H9 (cell line): Measurements from ENCODE around the gene TMEM170B. TPM values are rescaled to one million over a fixed set of nuclear protein-coding genes. Genes with fewer than 3 reads are reported as not detected.

Experiments
- DNase-seq: peaks from one replicate; pipeline ENCODE4 v3.0.0-alpha.2; 2017
- H2AFZ ChIP-seq: one replicate; pipeline ENCODE4 v1.6.1; 2013; ENCODE audit warnings: mild to moderate bottlenecking, low read length, control low read depth, moderate library complexity
- H2AK5ac ChIP-seq: 2 replicates; pipeline ENCODE4 v1.6.1; 2013; ENCODE audit warnings: low read length, control low read depth, mixed read lengths; ENCODE audit not compliant: insufficient read length
- H2BK120ac ChIP-seq: one replicate; pipeline ENCODE4 v1.6.1; 2013; ENCODE audit warnings: low read depth, mild to moderate bottlenecking, low read length, control low read depth, inconsistent platforms; ENCODE audit not compliant: poor library complexity, severe bottlenecking
- H2BK12ac ChIP-seq: 2 replicates; pipeline ENCODE4 v1.6.1; 2013; ENCODE audit warnings: low read length, control low read depth, mixed read lengths, low read depth; ENCODE audit not compliant: insufficient read length
- H2BK15ac ChIP-seq: 2 replicates; pipeline ENCODE4 v1.6.1; 2013; ENCODE audit warnings: low read depth, low read length, control low read depth
- H2BK20ac ChIP-seq: one replicate; pipeline ENCODE4 v1.6.1; 2013; ENCODE audit warnings: low read depth, mild to moderate bottlenecking, low read length, control low read depth, inconsistent platforms; ENCODE audit not compliant: poor library complexity, severe bottlenecking
- H2BK5ac ChIP-seq: 2 replicates; pipeline ENCODE4 v1.6.1; 2013; ENCODE audit warnings: low read length, control low read depth, mixed read lengths; ENCODE audit not compliant: insufficient read length
- H3K14ac ChIP-seq: 2 replicates; pipeline ENCODE4 v1.6.1; 2013; ENCODE audit warnings: low read length, control low read depth; ENCODE audit not compliant: insufficient read depth
- H3K18ac ChIP-seq: 2 replicates; pipeline ENCODE4 v1.6.1; 2013; ENCODE audit warnings: low read depth, mild to moderate bottlenecking, mixed read lengths, low read length, control low read depth; ENCODE audit not compliant: insufficient read length
- H3K23ac ChIP-seq: 2 replicates; pipeline ENCODE4 v1.6.1; 2013; ENCODE audit warnings: low read length, control low read depth, mixed read lengths, low read depth; ENCODE audit not compliant: insufficient read length
- H3K23me2 ChIP-seq: 2 replicates; pipeline ENCODE4 v1.6.1; 2013; ENCODE audit warnings: low read depth, mild to moderate bottlenecking, mixed read lengths, low read length, control low read depth; ENCODE audit not compliant: insufficient read length, poor library complexity, severe bottlenecking
- H3K27ac ChIP-seq: 2 replicates; pipeline ENCODE4 v1.5.1; 2013; ENCODE audit warnings: low read length, control low read depth, mixed read lengths, low read depth; ENCODE audit not compliant: insufficient read length
- H3K27me3 ChIP-seq: 2 replicates; pipeline ENCODE4 v1.6.1; 2013; ENCODE audit warnings: low read length, control low read depth, inconsistent platforms; ENCODE audit not compliant: insufficient read depth
- H3K4ac ChIP-seq: 2 replicates; pipeline ENCODE4 v1.6.1; 2013; ENCODE audit warnings: low read depth, mild to moderate bottlenecking, control low read depth, inconsistent platforms, low read length, moderate library complexity
- H3K4me1 ChIP-seq: 2 replicates; pipeline ENCODE4 v1.6.1; 2013; ENCODE audit warnings: low read length, control low read depth, inconsistent platforms; ENCODE audit not compliant: insufficient read depth
- H3K4me2 ChIP-seq: 2 replicates; pipeline ENCODE4 v1.6.1; 2013; ENCODE audit warnings: low read length, control low read depth, mixed read lengths; ENCODE audit not compliant: insufficient read length, insufficient read depth
- H3K56ac ChIP-seq: 2 replicates; pipeline ENCODE4 v1.6.1; 2013; ENCODE audit warnings: low read depth, mild to moderate bottlenecking, mixed read lengths, low read length, control low read depth; ENCODE audit not compliant: insufficient read length
- H3K79me1 ChIP-seq: 2 replicates; pipeline ENCODE4 v1.6.1; 2013; ENCODE audit warnings: low read depth, mild to moderate bottlenecking, moderate library complexity, low read length, control low read depth, inconsistent platforms; ENCODE audit not compliant: insufficient read depth, poor library complexity, severe bottlenecking
- H3K79me2 ChIP-seq: 2 replicates; pipeline ENCODE4 v1.6.1; 2013; ENCODE audit warnings: low read length, control low read depth, inconsistent platforms; ENCODE audit not compliant: insufficient read depth
- H3K9ac ChIP-seq: 2 replicates; pipeline ENCODE4 v1.6.1; 2013; ENCODE audit warnings: low read length, control low read depth, mixed read lengths; ENCODE audit not compliant: insufficient read length; ENCODE audit errors: extremely low read depth
- H3K9me3 ChIP-seq: one replicate; pipeline ENCODE4 v1.6.1; 2013; ENCODE audit warnings: low read depth, low read length, inconsistent platforms; ENCODE audit not compliant: control insufficient read depth
- H3T11ph ChIP-seq: one replicate; pipeline ENCODE4 v1.6.1; 2013; ENCODE audit warnings: mild to moderate bottlenecking, low read length, control low read depth, inconsistent platforms
- H4K20me1 ChIP-seq: one replicate; pipeline ENCODE4 v1.6.1; 2013; ENCODE audit not compliant: control insufficient read depth, insufficient read length, insufficient read depth
- H4K5ac ChIP-seq: 2 replicates; pipeline ENCODE4 v1.6.1; 2013; ENCODE audit warnings: low read depth, mild to moderate bottlenecking, mixed read lengths, low read length, control low read depth; ENCODE audit not compliant: insufficient read length
- H4K8ac ChIP-seq: replicated peaks from 2 replicates; pipeline ENCODE4 v1.6.1; 2013; ENCODE audit warnings: low read length, control low read depth, mixed read lengths, low read depth; ENCODE audit not compliant: insufficient read length
- H4K91ac ChIP-seq: 2 replicates; pipeline ENCODE4 v1.6.1; 2013; ENCODE audit warnings: low read depth, mild to moderate bottlenecking, moderate library complexity, mixed read lengths, low read length, control low read depth; ENCODE audit not compliant: insufficient read length
- H3K27ac Mint-ChIP-seq, 3 experiments: 2 replicates in 2 of 3; 3 replicates in 1 of 3; pipeline ENCODE4 v1.8.0; 2020 to 2021; ENCODE audit warnings: mixed read lengths in 3 of 3, mild to moderate bottlenecking in 1 of 3, moderate library complexity in 1 of 3
- H3K27me3 Mint-ChIP-seq: 2 replicates; pipeline ENCODE4 v1.8.0; 2021; ENCODE audit warnings: low read depth, mild to moderate bottlenecking, moderate library complexity, mixed read lengths
- H3K36me3 Mint-ChIP-seq, 3 experiments: 2 replicates in 2 of 3; 3 replicates in 1 of 3; pipeline ENCODE4 v1.8.0; 2020 to 2021; ENCODE audit warnings: low read depth in 3 of 3, mixed read lengths in 3 of 3; ENCODE audit not compliant: insufficient read depth in 1 of 3
- H3K4me1 Mint-ChIP-seq, 2 experiments: 2 replicates each; pipeline ENCODE4 v1.8.0; 2020; ENCODE audit warnings: mixed read lengths in 2 of 2
- H3K4me3 Mint-ChIP-seq, 2 experiments: 2 replicates in 1 of 2; 3 replicates in 1 of 2; pipeline ENCODE4 v1.8.0; 2020 to 2021; ENCODE audit warnings: mild to moderate bottlenecking in 2 of 2, mixed read lengths in 2 of 2, moderate library complexity in 1 of 2
- H3K9me3 Mint-ChIP-seq, 2 experiments: 2 replicates in 1 of 2; 3 replicates in 1 of 2; pipeline ENCODE4 v1.8.0; 2020; ENCODE audit warnings: mild to moderate bottlenecking in 2 of 2, mixed read lengths in 2 of 2, moderate library complexity in 1 of 2
- CTCF ChIP-seq: fragments of 200-600 bp; sonication (generic); conservative IDR thresholded peaks from 3 replicates; pipeline ENCODE4 v1.8.0; 2021; ENCODE audit warnings: antibody characterized with exemption, mild to moderate bottlenecking
- WGBS: extraction: QIAGEN DNeasy Blood & Tissue Kit; methylation state at CpG from one replicate; pipeline ENCODE4 v1.1.7; 2013; ENCODE audit warnings: missing lambda C conversion rate, low lambda C conversion rate, mixed read lengths; ENCODE audit not compliant: insufficient read length; ENCODE audit errors: extremely low coverage; 5-methylcytosine and 5-hydroxymethylcytosine counted together
- total RNA-seq: library from RNA; stranded (reverse); gene quantifications from 2 replicates; pipeline ENCODE4 v1.2.1, GENCODE V29; 2021

Gene TMEM170B
- total RNA-seq, 1 experiment from 2014 or later, result 2.9 TPM

- Histone ChIP-seq H4K91ac (no peak overlapping the region), H3K18ac (no peak overlapping the region), H3K79me1 (no peaks in the 10 kb centered on the region), H2BK20ac (no peak overlapping the region), H3K23me2 (no peaks in the 10 kb centered on the region), H3K56ac (no peak overlapping the region), H3K9me3 (no peaks in the 10 kb centered on the region), H2AFZ (peak overlapping the region; percentile 2), H3T11ph (no peak overlapping the region), H2BK5ac (no peak overlapping the region), H2AK5ac (no peak overlapping the region), H3K23ac (no peak overlapping the region), H2BK120ac (no peak overlapping the region), H3K14ac (no peak overlapping the region), H3K4me1 (no peaks in the 10 kb centered on the region; the same call in 1 of the 2 replicates), H4K20me1 (no peaks in the 10 kb centered on the region), H2BK12ac (no peak overlapping the region), H4K8ac (no peak overlapping the region), H3K27me3 (no peaks in the 10 kb centered on the region), H3K27ac (no peak overlapping the region), H3K4ac (no peak overlapping the region), H3K4me2 (no peak overlapping the region), H3K79me2 (no peaks in the 10 kb centered on the region), H4K5ac (no peak overlapping the region), H3K9ac (no peak overlapping the region), H2BK15ac (no peak overlapping the region)
- DNase-seq, result no peak
- no peak overlapping the region for H3K4me3 Mint-ChIP-seq
- peaks cover 3 to 4% of the 10 kb centered on the region in 2 experiments; a peak in 4 of 5 replicates for H3K9me3 Mint-ChIP-seq
- no CpG with 5 or more reads among the region's 4 CpGs for WGBS
- peak; percentile 51 for TF ChIP-seq CTCF
- H3K4me1 Mint-ChIP-seq, result peaks cover 9 to 14% of the 10 kb centered on the region in 2 experiments
- H3K36me3 Mint-ChIP-seq, result no peaks in the 10 kb centered on the region; a peak in 1 of 7 replicates
- peak overlapping the region in 2 of 3 experiments; percentile 77 to 85; a peak in 3 of 7 replicates for H3K27ac Mint-ChIP-seq
- no peaks in the 10 kb centered on the region; the same call in 1 of the 2 replicates for H3K27me3 Mint-ChIP-seq
Observed at GRCh38 chr6:11595903-11596302, 58.4 kb downstream of the TMEM170B start.
